GM18909 (cell line): ENCODE measurements around the gene NDUFA13.
"Not testable (repeated sequence)": the region's sequence is repeated elsewhere in the genome, so short reads cannot be mapped to it uniquely, and the experiment has no call there.

Experiments used
- ATAC-seq: cut with Tn5 transposase; IDR thresholded peaks from one replicate; pipeline ENCODE4 v1.9.1; 2021; ENCODE audit warnings: mild to moderate bottlenecking; ENCODE audit not compliant: unreplicated experiment, poor library complexity

NDUFA13 gene

GRCh38 chr19:19515642-19516519 lies at the start of gene NDUFA13:
NDUFA13 (plus strand) TSS chr19:19516225; CDS start chr19:19516239, 14 bp downstream.
- peak; percentile 93 for ATAC-seq

DNA sequence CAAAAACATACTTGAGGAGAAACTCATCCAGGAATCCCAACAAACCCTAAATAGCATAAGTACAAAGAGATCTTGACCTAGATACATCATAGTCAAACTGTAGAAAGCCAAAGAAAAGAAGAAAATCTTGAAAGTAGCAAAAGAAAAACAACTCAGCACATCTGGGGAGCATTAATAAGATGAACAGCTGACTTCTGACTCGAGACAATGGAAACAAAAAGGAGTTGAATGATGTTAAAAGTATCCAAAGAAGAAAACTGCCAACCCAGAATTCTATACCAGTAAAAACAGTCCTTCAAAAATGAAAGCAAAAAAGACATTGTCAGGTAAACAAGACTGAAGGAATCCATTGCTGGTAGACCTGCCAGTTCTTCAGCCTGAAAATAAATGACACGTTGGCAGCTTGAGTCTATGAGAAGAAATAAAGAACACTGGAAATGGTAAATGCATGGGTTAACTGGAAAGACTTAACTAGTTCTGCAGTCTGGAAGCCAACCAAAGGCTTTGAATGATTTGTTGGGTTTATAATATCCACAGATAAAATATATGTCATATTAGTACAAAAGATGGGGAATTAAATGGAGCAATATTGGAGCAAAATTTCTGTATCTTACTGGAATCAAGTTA lies 47.5 kb upstream of the NDUFA13 start:
- no peak for ATAC-seq

GRCh38 chr19:19470579-19470978 lies 45.4 kb upstream of the NDUFA13 start:
- ATAC-seq, result no peak

DNA sequence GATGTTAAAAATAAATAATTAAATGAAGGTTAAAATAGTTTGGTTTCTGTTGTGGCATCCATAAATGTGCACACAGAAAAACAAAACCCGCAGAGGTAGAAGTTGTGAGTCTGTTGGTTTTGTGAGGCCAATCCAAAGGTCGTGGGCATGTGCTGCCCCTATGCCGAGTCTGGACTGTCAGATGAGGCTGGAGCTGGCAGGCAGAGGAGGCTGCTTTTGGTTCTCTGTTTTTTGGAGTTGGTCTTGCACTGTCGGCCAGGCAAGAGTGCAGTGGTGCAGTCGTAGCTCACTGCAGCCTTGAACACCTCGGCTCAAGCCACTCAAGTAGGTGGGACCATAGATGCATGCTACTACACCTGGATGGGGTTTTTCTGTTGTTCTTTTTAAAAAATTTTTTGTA lies 44.3 kb upstream of the NDUFA13 start:
- no peak for ATAC-seq

- ATAC-seq, result not testable (repeated sequence)
Measured at GRCh38 chr19:19472106-19472505, 43.9 kb upstream of the NDUFA13 start.

DNA sequence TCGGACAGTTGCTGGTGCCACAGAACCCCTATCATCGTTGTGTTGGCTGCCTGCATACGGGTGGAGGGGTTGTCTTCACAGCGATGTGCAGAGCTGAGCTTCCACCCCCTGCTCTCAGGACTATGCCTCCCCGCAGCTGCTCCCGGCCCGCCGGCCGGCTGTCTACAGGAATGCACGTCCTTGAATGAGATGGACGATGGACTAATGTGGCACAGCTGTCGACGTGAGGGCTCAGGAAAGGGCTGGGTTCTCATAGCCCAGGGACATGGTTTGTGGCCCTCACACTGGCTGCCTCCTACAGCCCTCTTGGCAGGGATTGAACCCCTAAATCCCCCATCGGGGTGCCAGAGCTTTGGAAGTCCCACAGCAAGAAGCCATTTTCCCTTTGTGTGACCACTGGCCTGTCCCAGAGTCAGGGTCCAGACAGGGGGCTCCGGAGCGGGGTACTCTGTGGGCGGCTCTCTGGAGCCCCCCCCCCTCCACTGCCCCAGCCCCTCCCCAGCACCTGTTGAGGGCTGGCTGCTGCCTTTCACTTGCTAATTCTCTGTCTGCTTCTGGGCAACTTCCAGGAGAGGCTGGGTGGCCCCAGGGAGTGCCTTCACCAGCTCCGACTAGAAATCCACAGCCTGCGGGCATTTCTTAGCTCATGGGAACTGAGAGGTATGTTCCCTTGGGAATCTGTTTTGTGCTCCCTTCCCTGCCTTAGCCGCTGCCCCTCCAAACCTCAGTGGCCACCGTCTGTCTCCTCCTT lies 40.8 kb upstream of the NDUFA13 start:
- ATAC-seq, result no peak

DNA sequence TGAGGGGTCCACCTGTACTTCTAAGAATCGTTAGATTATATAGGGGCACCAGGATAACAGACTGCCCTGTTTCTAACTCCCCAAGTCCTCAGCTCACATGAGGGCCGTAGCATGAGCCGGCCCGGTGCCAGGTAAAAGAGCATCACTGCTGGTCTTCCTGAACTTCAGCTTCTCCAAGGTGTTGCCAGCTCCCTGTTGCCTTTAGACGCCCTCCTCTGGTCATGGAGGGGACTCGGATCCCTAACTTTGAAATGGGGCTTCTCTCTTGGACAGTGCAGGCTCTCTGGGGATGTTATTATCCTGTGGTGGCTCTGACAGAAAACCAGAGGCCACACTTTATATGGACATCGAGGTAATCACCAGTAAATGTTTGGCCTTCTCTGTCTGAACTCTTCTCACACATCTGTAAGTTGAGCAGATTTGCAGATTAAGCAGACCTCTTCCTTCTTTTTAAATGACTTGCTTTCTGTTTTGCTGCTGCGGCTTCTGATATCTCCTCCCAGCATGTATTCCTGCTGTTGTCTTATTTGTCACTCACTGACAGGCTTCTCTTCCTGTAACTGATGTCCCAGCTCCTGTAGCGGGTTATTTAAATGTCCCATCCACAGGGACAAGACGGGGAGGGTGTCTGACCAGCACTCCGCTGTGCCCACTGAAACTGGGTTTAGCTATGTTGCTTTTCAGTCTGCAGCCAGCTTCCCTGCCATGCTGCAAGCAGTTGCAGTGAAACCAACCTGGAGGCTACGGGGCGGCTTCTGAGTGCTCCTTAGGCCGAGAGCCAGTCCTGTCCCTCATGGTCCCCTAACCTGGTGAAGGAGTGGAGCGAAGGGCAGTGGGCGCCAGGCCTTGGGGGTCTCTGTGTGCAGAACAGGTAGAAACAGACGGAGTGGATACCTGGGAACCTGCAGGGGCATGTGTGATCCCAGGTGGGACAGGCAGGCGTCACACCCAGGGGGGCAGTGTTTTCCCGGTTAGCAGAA lies 39.9 kb upstream of the NDUFA13 start:
- no peak for ATAC-seq

GRCh38 chr19:19477705-19478383 lies 38.2 kb upstream of the NDUFA13 start:
- no peak for ATAC-seq

DNA sequence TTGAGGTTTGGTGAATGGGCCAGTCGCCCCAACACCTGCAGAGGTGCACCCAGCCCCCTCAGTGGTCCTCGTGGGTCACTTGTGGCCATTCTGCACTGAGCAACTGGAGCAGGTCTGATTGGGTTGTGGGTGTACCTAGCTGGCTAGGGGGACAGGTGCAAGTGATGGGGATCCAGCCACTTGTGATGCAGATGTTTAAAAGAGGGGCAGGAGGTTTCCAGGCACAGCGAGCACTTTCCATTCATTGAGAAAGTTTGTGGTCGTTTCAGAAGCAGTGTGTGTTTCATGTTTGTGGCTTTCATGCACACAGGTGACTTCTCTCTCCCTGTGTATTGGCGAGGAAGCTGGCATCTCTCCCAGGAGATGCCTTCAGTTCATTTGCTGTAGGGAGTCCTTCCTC lies 35.3 kb upstream of the NDUFA13 start:
- no peak for ATAC-seq

DNA sequence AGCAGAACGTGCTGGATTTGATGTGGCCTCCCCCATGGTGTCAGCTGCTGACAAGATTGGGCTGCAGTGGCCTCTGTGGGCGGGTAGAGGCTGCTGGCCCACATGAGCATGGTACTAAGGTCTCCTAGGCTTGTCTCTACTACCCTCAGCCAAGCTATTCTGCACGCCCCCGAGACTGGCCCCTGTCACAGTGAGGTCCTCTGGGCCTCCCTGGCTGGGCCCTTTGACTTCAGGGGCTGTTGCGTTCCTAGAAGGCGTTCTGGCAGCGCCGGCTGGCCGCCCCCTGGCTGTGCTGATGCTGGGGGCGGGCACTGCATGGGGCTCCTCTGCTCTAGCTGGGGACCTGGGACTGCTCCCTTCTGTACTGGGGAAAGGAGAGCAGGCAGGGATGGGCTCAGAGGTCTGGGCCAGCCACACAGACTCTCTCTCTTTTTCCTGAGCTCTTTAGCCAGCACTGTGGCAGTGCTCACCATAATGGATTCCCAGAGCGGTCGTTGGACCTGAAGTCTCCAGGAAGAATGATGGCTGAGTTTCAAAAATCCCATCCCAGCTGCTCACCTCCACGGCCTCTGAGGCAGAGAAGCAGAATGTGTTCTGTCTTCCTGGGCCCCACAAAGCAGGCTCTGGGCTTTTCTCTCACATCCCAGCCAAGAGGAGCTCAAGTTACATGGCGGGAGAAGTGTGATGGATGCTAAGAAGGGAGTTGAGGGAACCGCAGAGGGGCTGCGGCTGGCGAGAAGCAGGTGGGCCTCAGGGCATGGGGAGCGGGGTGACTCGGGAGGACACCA lies 33.0 kb upstream of the NDUFA13 start:
- ATAC-seq, result no peak

- no peak for ATAC-seq
Measured at GRCh38 chr19:19485161-19485997, 30.6 kb upstream of the NDUFA13 start.

DNA sequence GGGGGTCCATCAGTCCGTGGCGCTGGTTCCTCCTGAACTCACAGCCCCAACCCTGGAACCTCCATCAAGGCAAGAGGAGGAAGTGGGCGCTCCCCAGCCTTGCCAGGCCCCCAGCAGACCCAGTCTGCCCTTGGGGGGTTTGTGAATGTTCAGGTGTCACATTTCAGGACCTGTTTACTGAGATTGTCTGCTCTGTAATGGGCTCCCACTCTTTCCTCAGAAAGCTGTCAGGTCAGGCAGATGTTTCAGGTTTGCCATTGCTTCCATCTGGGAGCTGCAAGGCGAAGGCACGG lies 30.1 kb upstream of the NDUFA13 start:
- ATAC-seq, result no peak

GRCh38 chr19:19486343-19487076 lies 29.5 kb upstream of the NDUFA13 start:
- no peak for ATAC-seq

- ATAC-seq, result no peak
Measured at GRCh38 chr19:19487077-19487949, 28.7 kb upstream of the NDUFA13 start.

DNA sequence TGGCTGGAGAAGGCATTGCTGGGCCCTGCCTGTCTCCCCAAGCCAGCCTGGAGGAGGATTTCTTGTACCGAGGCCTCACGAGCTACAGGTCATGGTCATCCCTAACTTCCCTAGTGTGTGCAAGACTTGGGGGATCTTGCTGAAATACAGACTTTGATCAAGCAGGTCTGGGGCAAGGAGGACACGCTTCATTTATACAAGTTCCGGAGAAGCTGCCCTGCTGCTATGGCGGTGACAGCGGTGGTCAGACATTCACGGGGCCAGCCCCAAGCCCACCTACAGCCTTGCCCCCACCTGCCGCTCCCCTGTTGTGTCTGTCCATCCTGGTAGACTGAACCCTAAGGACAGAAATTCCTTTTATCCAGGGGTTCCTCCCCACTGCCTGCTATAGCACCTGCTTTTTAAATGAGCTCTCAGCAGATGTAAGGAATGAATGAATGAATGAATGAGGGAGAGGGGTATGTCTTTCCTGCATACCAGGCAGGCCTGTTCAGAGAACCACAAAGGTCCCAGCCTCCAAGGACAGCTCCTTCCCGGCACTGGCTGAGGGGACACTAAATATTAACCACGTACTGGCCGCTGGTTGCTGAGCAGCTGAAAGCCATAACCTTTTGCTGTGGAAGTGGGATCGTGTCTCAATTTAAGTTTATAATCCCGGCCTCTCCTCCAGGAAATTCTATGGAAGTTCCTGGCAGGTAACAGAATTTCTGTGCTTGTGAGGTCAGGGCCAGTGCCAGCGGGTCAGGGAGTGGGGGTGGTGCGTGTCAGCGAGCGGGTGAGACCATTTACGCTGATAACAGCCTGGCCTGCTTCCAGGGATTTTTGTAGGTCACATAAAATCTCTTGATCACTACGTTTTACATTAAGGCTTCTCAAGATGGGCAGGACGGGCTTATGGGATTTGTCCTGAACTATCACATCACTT lies 27.8 kb upstream of the NDUFA13 start:
- ATAC-seq, result no peak
